WTC11 (cell line): ENCODE measurements around the gene CERS3.

Experiments used
- E2F4 ChIP-seq: sonication (generic); formaldehyde crosslinking; IDR thresholded peaks from 2 replicates; pipeline ENCODE4 v1.8.1; 2022; ENCODE audit warnings: low read depth, mild to moderate bottlenecking, moderate library complexity, missing genetic modification reagents, borderline replicate concordance
- NFE2L1 ChIP-seq: sonication (generic); formaldehyde crosslinking; IDR thresholded peaks from 2 replicates; pipeline ENCODE4 v1.8.1; 2023; ENCODE audit warnings: missing genetic modification reagents
- NFYB ChIP-seq: sonication (generic); formaldehyde crosslinking; conservative IDR thresholded peaks from 2 replicates; pipeline ENCODE4 v1.8.0; 2022; ENCODE audit warnings: low read depth, missing genetic modification reagents
- USF2 ChIP-seq: sonication (generic); formaldehyde crosslinking; IDR thresholded peaks from 2 replicates; pipeline ENCODE4 v1.8.1; 2023; ENCODE audit warnings: mild to moderate bottlenecking, missing genetic modification reagents, moderate library complexity
- ZNF232 ChIP-seq: sonication (generic); formaldehyde crosslinking; IDR thresholded peaks from 2 replicates; pipeline ENCODE4 v1.8.0; 2022; ENCODE audit warnings: mild to moderate bottlenecking, missing genetic modification reagents
- TF ChIP-seq, protein P1 (sequence below): fragments of 200-600 bp; IDR thresholded peaks from 2 replicates; pipeline ENCODE4 v1.8.0; 2022; ENCODE audit warnings: antibody characterized with exemption

GRCh38 chr15:100517846-100518245 lies 10.9 kb downstream of the CERS3 start:
- TF ChIP-seq NFE2L1 (CRISPR knock-in tag) (no peak), ZNF232 (CRISPR knock-in tag) (no peak), USF2 (CRISPR knock-in tag) (no peak), E2F4 (CRISPR knock-in tag) (no peak), NFYB (CRISPR knock-in tag) (no peak)
- TF ChIP-seq, protein P1, sequence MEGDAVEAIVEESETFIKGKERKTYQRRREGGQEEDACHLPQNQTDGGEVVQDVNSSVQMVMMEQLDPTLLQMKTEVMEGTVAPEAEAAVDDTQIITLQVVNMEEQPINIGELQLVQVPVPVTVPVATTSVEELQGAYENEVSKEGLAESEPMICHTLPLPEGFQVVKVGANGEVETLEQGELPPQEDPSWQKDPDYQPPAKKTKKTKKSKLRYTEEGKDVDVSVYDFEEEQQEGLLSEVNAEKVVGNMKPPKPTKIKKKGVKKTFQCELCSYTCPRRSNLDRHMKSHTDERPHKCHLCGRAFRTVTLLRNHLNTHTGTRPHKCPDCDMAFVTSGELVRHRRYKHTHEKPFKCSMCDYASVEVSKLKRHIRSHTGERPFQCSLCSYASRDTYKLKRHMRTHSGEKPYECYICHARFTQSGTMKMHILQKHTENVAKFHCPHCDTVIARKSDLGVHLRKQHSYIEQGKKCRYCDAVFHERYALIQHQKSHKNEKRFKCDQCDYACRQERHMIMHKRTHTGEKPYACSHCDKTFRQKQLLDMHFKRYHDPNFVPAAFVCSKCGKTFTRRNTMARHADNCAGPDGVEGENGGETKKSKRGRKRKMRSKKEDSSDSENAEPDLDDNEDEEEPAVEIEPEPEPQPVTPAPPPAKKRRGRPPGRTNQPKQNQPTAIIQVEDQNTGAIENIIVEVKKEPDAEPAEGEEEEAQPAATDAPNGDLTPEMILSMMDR: no peak
